HL-60/S4 treated with retinoic acid at 250 ng/mL for 4 days and 3 days (cell line): ENCODE results near the gene CCDC120.

ENCODE experiments used
- in situ Hi-C: fragments of 300-500 bp; cut with MboI; formaldehyde crosslinking; loops from 2 replicates; pipeline ENCODE4 v1.7.0; 2022; ENCODE audit warnings: low sequenced_read_pairs

The CCDC120 gene

DNA sequence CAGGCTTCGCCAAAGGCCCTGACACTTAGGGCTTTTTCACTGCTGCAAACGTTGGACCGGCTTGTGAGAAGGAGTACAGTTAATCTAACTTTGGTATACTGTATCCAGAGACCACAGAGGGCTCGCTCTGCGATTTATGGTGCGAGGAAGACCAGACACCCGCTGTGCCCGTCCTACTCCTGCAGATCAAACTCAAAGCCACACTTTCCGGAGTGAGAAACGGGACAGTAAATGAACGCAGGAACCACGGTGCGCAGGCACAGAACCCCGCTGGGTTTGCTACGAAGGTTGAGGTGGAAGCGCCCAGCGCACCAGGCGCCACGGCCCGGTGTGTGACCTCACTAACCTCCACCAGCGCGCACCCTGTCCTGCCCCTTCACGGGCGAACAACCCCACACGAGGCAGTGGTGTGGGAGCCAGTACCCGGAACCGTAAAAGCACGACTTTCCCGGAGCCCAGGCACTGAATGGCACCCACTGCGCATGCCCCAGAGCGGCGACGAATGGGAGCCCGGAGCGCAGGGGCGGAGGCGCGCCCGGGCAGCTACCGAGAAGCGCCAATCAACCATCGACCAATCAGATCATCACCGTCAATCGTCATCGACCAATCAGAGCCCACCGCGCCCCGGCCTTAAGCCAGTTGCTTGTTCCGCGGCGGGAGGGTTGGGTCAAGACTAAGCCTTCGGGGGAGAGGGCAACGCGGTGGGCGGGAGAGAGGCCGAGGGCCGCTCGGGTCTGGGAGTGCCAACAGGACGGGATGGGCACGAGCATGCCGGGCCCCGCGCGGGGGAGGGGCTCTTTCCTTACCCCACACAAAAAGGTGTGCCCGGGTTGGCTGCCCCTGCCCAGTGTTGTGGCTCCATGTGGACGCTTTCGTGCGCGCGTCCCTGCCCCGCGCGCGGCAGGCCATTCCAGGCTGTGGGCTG, 42.2 kb downstream of the CCDC120 start:
- in situ Hi-C loops = no loop called here

DNA sequence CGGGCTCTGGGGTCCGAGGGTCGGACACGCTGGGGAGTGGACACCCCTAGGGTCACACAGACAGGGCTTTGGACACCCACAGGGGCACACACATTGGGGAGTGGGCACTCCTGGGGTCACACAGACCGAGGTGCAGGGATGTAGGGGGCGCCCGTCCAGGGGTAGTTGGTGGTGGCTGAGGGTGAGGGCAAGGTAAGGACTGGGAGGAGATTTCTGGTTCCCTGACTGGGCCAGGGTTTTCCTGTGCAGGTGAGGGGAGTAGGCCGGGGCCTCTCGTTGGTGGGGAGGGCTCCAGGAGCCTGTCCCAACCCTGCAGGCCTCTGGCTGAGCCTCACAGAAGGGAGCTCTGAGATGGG, 42.8 kb downstream of the CCDC120 start:
- in situ Hi-C loops = no loop called here

DNA sequence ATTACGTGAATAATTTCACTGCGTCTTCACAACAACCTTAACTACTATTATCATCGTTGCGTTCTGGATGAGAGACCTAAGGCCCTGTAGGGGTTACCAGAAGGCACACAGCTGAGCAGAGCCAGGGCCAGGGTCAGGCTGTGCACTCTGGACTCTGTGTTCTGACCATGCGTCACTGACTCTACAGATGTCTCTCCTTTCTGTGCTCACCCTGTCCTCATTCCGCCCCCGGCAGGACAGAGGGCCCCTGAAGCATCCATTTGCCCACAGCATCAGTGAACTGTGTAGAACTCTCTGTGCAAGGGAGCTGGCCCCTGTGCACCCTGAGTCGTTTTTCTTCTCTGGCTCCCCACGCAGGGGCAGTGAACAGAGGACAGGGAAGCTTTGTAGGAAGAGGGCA, 43.4 kb downstream of the CCDC120 start:
- in situ Hi-C loops = no loop called here

DNA sequence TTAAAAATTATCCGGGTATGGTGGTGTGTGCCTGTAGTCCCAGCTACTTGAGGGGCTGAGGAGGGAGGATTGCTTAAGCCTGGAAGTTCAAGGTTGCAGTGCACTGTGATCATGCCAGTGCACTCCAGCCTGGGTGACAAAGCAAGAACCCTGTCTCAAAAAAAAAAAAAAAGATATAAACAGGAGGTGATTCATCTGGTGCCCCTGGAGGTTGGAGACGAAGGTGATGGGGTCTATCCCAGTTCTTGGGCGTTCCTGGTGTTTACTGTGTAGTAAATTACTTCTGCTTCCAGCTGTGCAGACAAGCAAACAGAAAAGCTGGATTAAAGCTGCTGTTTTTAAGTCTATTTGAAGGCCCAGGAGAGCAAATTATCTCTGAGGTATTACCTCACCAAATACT, 44.8 kb downstream of the CCDC120 start:
- in situ Hi-C loops = no loop called here

DNA sequence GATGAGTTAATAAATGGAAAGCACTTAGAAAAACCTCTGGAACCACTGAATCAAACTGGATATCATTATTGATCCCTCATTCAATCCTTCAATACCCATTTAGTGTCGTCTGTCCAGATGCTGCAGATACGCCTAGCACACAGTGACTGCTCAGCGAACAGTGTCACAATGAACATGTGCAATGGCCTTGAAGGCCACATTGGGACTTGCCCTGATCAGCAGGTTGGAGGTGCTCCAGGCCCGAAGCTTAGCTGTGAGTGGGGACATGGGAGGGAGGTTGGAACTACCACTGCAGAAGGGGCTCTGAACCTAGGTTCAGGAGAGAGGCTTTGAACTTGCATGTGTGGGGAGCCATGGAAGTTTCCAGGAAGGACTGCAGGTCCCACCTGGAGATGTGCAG, 47.5 kb downstream of the CCDC120 start:
- in situ Hi-C loops = no loop called here

DNA sequence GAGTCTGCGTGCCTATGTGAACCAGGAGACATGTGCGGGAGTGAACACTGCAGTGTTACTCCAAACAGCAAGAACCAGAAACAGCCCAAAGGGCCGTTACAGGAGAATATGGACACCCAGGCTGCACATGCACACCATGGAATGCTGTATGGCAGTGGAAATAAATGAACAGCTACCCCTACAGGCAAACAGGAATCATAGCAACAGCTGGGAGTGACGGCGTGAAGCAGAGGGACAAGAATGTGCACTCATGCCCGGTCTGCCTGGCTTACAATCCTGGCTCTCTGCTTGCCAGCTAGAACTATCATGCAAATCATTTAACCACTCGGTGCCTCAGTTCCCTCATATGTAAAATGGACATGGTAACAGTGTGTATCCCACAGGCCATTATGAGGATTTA, 48.1 kb downstream of the CCDC120 start:
- in situ Hi-C loops = no loop called here

DNA sequence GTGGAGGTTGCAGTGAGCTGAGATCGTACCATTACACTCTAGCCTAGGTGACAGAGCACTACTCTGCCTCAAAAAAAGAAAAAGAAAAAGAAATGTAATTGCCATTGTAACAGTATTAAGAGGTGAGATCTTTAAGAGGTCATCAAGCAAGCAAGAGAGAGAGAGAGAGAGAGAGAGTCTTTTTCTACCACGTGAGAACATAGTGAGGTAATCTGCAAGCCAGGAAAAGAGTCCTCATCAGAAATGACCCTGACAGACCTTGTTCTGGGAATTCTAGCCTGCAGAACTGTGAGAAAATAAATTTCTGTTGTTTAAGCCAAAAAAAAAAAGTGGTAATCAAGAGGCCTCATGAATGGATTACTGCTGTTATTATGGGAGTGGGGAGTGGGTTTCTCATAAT, 49.8 kb downstream of the CCDC120 start:
- in situ Hi-C loops = no loop called here

DNA sequence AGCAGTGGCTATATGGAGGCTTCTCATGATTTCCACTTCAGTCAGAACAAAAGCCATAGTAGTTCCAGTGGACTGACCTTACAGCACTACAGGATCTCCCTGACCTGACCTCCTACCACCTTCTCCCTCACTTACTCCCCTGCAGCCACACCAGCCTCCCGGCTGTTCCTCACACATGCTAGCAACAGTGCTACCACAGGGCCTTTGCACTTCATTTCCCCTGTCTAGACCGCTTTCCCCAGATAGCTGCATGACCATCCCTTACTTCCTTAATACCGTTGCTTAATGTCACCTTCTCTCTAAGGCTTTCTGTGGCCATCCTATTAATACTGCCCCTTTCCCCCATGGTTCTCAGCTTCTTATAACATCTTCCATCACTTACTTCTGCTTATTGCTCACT, 51.6 kb downstream of the CCDC120 start:
- in situ Hi-C loops = no loop called here

DNA sequence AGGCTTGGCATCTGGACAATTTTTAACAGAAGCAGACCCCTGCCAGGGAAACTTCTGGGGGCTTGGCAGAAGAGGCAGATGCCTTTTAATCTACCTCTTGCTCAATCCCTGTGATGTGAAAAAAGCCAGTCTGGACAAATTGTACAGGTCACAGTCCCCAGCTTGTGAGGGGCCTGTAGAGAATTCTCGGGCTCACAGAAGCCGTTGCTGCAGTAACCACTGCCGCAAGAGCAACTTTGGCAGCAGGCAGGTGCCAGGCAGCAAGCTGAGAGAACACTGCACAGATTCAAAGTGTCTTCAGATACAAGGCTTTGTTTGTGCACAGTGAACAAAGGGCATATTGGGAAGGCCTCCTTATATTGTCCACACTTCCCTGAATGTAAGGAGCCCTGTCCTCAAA, 53.0 kb downstream of the CCDC120 start:
- in situ Hi-C loops = no loop called here

DNA sequence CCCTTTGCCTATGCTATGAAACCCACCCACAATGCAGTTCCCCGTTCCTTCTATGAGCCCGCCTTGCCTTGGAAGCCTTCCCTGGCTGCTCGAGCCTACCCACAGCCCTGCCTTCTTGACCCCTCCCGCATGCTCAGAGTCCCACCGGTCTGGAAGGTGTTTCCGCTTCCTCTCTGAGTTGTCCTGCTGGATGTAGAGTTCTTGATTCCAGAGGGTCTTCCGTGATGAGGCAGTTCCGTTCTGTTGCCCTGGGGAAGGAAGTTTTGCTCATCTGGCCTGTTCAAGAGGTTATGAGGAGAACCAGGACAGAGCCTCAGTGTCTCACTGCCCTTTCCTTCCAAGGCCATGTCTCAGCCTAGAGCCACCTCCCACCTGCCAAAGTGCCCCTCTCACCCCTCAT, 57.3 kb downstream of the CCDC120 start:
- in situ Hi-C loops = no loop called here

DNA sequence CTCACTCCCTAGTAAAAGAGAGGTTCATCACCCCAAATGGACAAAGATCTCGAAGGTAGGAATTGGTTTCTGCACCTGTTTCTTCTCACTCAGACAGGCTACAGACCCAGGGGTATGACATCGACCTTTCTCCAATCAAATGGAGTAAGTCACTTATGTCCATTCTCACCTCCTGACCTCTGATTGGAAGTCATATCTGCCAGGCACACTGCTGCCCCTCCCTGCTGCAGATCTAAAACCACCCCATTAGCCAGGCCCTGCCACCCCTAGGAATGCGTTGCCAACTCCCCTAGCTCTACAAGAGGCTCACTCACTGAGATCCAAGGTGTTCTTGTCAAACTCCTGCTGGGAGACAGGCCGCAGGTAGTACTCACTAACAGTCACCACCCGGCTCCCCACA, 57.9 kb downstream of the CCDC120 start:
- in situ Hi-C loops = no loop called here

DNA sequence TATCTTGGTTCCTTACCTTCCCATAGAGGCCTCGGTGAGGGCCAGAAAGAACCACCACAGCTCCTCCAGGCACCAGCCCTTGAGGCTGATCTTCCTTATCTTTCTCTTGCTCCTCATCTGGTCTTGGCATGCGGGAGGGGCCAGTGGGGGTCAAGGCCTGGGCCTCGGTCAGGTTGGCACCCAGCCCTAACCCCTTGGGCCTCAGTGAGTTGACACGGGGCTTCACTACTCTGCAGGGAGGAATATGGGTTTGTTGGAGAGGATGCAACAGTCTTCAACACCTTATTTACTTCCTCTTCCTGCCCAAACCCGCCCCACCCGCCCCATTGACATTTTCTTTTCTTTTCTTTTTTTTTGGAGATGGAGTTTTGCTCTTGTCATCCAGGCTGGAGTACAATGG, 58.8 kb downstream of the CCDC120 start:
- in situ Hi-C loops = no loop called here
